Caki2 (cell line): ENCODE results near the gene CELF5. TPM values are rescaled to one million over a fixed set of nuclear protein-coding genes. Genes with fewer than 3 reads are reported as not detected.
A peak's percentile ranks its signal among the peaks of the same experiment; 100 is the strongest.

Source experiments
- DNase-seq: peaks from one replicate; pipeline ENCODE4 v3.0.0-alpha.2; 2015; ENCODE audit warnings: low read depth
- in situ Hi-C: cut with HindIII; loops from 2 replicates; pipeline ENCODE4 v1.10.0; 2016; ENCODE audit warnings: low sequenced_read_pairs, low pct_unique_long_range_greater_than_20kb, mixed read lengths
- total RNA-seq: library from RNA; depleted of rRNA; stranded (reverse); fragments of >200 nt; shearing (Covaris generic); gene quantifications from 2 replicates; pipeline ENCODE4 v1.2.3, GENCODE V29; 2014; ENCODE audit warnings: low replicate concordance

CELF5 gene
- total RNA-seq, 1 experiment from 2014 or later = 0.47 TPM

- in situ Hi-C loops = no loop called here
- no peak for DNase-seq
Observed at GRCh38 chr19:3262362-3262761, 37.9 kb downstream of the CELF5 start.

GRCh38 chr19:3263866-3264265 lies 39.4 kb downstream of the CELF5 start:
- DNase-seq = no peak
- in situ Hi-C loops = no loop called here

- in situ Hi-C loops = no loop called here
- DNase-seq = no peak
Observed at GRCh38 chr19:3265432-3265831, 41.0 kb downstream of the CELF5 start.

GRCh38 chr19:3266092-3266693 lies 41.7 kb downstream of the CELF5 start:
- in situ Hi-C loops = no loop called here
- DNase-seq = no peak

GRCh38 chr19:3266792-3267514 lies 42.5 kb downstream of the CELF5 start:
- in situ Hi-C loops = no loop called here
- DNase-seq = no peak

- in situ Hi-C loops = no loop called here
- DNase-seq = no peak
Observed at GRCh38 chr19:3268326-3268725, 43.9 kb downstream of the CELF5 start.

GRCh38 chr19:3268763-3269162 lies 44.3 kb downstream of the CELF5 start:
- in situ Hi-C loops = no loop called here

GRCh38 chr19:3269916-3270671 lies 45.6 kb downstream of the CELF5 start:
- in situ Hi-C loops = no loop called here
- DNase-seq = no peak

More at GRCh38 chr19:3268763-3269162, 44.3 kb downstream of the CELF5 start:
- no peak for DNase-seq

- DNase-seq = no peak
- in situ Hi-C loops = no loop called here
Observed at GRCh38 chr19:3270902-3271301, 46.4 kb downstream of the CELF5 start.

GRCh38 chr19:3272401-3272931 lies 48.0 kb downstream of the CELF5 start:
- in situ Hi-C loops = no loop called here
- no peak for DNase-seq

- in situ Hi-C loops = no loop called here
- no peak for DNase-seq
Observed at GRCh38 chr19:3272952-3273351, 48.5 kb downstream of the CELF5 start.

- DNase-seq = no peak
- in situ Hi-C loops = no loop called here
Observed at GRCh38 chr19:3274245-3274941, 49.9 kb downstream of the CELF5 start.

- peak; percentile 11 for DNase-seq
- in situ Hi-C loops = no loop called here
Observed at GRCh38 chr19:3274942-3275582, 50.6 kb downstream of the CELF5 start.

- DNase-seq = peak; percentile 70
- in situ Hi-C loops = no loop called here
Observed at GRCh38 chr19:3275583-3276340, 51.3 kb downstream of the CELF5 start.

- in situ Hi-C loops = no loop called here
- DNase-seq = peak; percentile 86
Observed at GRCh38 chr19:3276341-3276799, 51.9 kb downstream of the CELF5 start.

- DNase-seq = no peak
- in situ Hi-C loops = no loop called here
Observed at GRCh38 chr19:3277649-3278048, 53.2 kb downstream of the CELF5 start.

- DNase-seq = no peak
- in situ Hi-C loops = no loop called here
Observed at GRCh38 chr19:3278294-3278693, 53.8 kb downstream of the CELF5 start.
